Hypothalamus (tissue), 51 donors: ENCODE data around the gene TMEM253.

Source experiments
- DNase-seq, 51 donors: peaks; one replicate each; lab custom pipeline; 2025; lab: John Stamatoyannopoulos, UW

TMEM253 gene

GRCh38 chr14:21149641-21150367, 48.9 kb downstream of the TMEM253 start:
- no peak for DNase-seq
